KBM-7 (cell line): ENCODE data around the gene TFAP2A.

Source experiments
- DNase-seq: peaks from one replicate; pipeline ENCODE4 v3.0.0-alpha.2; 2015
- in situ Hi-C: fragments of 300-500 bp; cut with MboI; formaldehyde crosslinking; loops from 2 replicates; pipeline ENCODE4 v1.14.3; 2020; ENCODE audit warnings: low sequenced_read_pairs, low pct_unique_long_range_greater_than_20kb, mixed read lengths

The TFAP2A gene

GRCh38 chr6:10415617-10416480, 975 bp upstream of the TFAP2A start:
- no peak for DNase-seq
- in situ Hi-C loops = no loop called here

- in situ Hi-C loops = no loop called here
- no peak for DNase-seq
These were observed 780 bp downstream of the TFAP2A start for GRCh38 chr6:10413850-10414738.

DNA sequence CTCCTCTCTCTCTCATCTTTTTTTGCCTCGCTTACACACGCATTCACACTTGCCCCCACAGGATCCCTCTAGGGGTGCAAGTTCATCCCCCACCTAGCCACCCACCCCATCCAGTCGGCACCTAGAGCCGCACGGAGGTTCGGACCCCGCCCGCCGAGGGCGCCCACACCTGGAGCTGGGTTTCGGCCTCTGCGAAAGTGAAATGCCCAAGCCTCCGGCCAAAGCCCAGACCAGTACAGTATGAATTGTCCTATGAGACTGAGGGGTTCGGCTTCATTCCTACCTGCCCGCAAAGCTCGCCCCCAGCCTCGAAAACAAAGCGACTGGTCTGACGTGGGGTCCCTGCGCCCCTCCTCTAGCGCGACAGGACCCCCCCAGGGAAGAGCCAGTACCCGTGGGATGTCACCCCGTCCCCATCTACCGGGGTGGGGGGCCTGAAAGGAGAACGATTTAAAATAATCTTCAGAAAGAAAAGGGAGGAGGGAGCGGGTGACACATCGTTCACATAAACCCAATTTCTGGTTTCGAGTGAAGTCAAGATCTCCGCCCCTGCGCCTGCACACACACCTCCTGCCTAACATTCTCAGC, 1.5 kb downstream of the TFAP2A start:
- in situ Hi-C loops = no loop called here
- no peak for DNase-seq

DNA sequence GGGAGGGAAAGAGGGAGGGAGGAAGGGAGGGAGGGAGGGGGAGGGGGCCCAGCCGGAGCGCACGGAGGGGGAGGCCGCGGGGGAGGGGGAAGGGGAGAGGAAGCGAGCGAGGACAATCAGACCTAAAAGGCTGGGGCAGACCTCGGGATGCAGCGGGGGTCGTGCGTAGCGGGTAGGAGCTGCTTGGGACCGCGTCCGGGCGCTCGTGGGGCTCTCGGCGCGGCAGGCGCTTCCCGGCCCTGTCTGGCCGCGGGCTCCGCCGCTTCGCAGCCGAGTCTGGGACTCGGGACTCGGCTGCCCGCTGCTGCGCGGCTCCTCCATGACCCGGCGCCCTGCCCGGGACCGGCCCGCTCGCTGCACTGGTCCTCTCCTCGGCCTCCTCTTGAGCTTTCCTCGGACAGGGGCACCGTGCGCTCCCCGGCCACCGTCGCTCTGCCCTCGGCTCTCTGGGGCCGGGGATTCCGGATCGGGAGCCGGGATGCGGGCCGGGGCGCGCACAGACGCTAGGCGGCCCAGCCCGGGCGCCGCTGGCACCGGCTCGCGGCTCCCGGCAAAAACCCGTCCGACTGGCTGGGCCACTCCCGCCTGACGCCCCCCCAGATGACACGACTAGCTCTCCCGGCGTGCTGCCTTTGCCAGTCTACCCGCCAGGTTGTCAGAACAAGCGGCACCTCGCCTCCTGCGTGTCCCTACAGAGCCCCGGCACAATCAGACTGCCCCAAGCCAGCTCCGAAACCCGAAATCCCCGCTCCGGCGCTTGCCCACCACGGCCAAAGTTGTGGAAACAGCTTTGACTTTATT, 2.2 kb downstream of the TFAP2A start:
- in situ Hi-C loops = no loop called here
- peak; percentile 56 for DNase-seq

GRCh38 chr6:10411971-10412460, 2.9 kb downstream of the TFAP2A start:
- DNase-seq = peak; percentile 89
- in situ Hi-C loops = no loop called here

DNA sequence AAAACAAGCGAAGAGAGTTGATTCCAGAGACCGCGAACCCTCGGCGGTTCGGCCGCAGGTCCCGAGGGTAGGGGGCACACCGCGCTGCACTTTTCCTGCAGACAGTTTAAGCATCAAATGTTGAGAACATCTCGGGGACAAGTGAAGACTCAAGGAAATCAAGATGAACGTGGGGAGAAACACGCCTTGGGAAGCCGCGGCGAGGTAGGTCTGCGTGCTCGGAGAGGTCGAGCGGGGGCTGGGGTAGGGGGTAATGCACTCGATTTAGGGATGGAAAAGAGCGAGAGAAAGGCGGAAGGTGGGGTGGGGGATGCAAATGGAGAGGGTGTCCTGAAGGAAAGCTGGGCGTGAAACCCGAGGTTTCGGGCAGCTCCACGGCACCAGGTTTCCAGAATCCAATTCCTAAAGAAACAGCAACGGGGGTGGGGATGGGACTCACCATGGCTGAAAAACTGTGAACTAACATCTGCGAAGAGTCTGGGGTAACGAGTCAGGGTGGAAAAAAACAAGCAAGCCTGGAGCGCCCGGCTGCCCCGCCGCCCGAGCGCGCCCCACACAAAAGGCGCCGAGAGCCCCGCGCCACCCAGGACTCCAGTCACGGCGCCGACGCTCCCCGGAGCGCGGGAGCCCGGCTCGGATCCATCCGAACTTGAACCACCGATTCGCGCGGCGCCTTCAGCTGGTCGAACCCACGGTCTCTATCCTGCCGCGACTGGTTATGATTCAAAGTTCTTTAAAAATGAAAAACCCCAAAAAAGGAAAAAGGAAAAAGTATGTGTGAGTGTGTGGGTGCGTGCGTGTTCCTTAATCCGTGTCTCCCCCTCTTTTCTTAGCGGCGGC, 3.5 kb downstream of the TFAP2A start:
- no peak for DNase-seq
- in situ Hi-C loops = no loop called here

DNA sequence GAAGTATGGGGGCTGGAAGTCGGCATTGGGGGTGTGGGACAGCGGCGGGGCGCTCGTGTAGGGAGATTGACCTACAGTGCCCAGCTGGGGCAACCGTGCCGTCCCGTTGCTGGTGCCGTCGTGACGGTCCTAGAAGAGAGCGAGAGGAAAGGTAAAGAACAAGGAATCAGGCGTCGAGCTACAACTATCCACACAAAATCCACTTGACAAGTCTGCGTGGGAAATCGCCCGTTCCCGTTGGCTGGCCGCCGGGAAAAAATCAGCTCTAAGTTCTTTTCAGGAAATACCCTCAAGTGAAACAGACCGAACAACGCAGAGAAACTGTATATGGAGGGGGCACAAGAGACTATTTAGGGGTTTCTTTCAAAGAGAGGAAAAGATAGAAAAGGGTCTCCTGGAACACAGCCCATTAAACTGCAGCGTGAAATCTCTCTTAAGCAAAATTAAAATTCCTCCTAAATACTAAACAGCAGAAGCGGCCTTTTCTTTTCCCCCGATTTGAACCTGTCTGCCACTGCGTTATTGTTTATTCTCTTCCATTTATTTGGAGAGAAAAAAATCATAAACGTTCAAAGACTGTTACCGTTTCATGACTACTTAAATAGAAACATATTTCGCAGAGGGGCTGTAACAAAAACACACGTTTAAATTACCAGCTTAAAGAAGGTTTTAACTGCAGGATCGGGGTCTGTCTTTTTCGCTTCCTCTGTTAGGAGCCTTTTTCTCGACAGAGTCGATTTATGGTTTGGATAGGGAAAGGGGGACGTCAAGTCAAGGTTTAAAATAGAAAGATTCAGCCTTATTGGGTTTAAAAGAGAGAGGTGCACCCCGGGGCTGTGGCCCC, 4.4 kb downstream of the TFAP2A start:
- in situ Hi-C loops = no loop called here
- no peak for DNase-seq

DNA sequence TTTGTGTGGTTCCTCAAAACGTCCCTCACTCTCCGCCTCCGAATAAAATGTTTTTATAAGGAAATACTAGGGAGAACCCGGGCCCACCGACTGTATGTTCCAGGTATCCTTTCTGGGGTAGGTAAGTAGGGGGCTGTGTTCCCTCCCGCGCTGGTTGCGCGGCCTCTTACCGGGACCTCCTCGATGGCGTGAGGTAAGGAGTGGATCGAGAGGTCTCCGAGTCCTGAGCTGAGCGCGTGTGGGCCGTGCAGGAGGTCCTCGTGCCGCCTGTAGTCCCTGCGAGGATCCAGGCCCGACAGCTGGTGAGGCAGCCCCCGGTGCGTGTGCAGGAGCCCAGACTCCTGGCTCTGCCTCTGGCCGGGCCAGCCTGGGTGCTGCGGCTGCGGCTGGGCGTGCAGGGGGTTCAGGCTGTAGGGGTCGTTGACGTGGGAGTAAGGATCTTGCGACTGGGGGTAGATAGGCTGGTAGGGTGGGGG, 5.1 kb downstream of the TFAP2A start:
- in situ Hi-C loops = no loop called here

GRCh38 chr6:10409233-10409721, 5.6 kb downstream of the TFAP2A start:
- in situ Hi-C loops = no loop called here
- no peak for DNase-seq

More for the DNA sequence above, 5.1 kb downstream of the TFAP2A start:
- no peak for DNase-seq

GRCh38 chr6:10408457-10408856, 6.4 kb downstream of the TFAP2A start:
- DNase-seq = no peak
- in situ Hi-C loops = no loop called here

DNA sequence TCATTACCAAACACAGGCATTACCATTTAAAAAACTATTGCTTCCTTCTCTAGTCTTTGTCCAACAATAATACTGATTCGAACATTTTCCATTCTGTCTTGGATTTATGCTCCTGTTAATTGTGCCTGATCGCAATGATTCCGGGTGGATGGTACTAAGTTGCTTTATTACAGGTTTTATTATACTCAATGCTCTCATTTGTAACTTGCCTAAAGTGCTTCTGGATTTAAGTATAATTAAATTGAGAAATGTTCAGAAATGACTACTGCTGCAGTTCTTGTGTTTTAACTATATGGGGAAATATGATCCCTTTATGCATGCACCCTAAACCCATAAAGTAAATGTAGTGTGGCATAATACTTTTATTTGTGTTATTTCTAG, 7.2 kb downstream of the TFAP2A start:
- in situ Hi-C loops = no loop called here
- DNase-seq = no peak

- no peak for DNase-seq
- in situ Hi-C loops = no loop called here
These were observed 7.7 kb downstream of the TFAP2A start for GRCh38 chr6:10407018-10407673.

DNA sequence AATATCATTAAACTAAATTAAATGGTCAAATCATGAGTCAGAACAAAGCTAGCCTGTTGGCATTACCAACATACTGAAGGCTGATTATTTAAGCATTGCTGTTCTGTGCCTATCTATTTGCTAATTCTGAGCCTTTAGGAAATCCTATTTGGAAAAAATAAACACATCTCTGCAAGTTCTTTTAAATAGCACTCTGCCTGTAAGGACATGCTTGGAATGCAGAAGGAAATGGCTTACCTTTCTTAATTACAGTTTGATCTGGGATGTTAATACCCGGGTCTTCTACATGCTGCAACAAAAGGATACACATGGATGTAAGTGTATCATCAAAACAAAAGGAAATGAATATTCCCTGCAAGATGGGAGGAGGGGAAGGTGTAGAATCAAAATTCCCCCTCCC, 8.3 kb downstream of the TFAP2A start:
- in situ Hi-C loops = no loop called here
- no peak for DNase-seq

DNA sequence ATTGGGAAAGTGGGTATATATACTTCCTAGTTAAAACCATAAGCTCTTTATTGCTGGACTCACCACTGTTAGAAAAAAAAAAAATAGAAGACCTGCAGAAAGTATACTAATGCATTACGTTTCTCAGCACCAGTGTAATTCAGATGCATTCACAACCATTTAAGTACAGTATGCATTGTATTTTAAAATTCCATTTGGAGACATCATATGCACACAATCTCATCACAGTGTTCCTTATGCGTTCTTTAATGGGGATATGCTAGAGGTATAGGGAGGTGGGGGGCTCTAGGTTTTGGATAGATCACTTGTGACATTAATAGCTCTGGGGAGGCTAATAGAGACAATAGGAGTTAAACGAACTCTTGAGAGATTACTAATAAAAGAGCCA, 9.4 kb downstream of the TFAP2A start:
- no peak for DNase-seq
- in situ Hi-C loops = no loop called here

DNA sequence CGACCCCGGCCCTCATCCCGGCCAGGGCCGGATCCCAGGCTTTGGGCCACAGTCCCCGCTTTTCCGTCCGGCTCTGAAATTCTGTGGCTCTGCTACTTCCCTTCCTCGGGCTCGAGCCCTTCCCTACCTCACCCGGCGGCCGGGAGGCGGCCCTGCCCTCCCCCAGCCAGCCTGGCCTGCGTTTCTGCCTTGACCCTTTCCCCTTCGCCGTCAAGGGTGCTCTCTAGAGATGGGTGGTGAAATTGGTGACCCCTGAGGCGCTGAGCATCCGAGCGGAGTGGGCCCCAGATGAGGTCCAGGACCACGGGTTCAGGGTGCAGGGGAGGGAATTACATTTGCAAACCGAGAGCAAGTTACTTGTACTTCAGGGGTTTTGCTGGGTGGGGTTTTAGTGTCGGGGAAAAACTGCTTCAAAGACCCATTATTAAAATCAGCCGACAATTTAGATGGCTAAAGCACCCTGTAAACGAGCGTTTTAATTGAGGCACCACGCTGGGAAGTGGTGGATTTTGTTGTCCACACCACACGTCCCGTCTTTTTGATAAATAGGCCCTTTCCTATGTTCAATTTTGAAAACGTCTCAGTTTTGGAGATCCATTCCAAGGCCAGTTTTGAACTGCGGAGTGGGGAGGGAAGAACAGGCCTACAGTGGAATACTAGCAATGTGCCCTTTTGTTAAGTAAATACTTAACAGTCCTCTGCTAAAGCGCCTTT, 9.9 kb downstream of the TFAP2A start:
- DNase-seq = no peak
- in situ Hi-C loops = no loop called here
